GM10847 (cell line): ENCODE data around the gene CRYBA1.

Experiments
- POLR2A ChIP-seq: IDR thresholded peaks from 2 replicates; pipeline ENCODE4 v1.6.1; 2011; ENCODE audit not compliant: insufficient read length; ENCODE audit errors: extremely low read depth

CRYBA1 gene

DNA sequence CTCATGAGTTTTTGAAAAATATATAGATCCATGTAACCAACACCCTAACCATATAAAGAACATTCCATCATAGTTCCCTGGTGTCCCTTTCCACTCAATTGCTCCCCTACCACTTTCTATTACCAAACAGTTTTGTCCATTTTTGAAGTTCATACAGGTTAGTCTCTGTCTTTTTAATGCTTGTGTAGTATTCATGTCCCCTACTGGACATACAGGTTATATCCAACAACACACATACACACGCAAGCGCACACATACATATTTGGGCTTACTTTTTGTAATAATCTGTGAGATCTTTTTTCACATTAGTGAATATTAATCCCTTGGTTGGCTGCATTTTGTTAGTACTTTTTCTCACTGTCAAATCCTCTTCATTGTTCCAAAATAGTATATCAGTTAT is 6.4 kb downstream of the CRYBA1 start:
- TF ChIP-seq POLR2A: no peak

DNA sequence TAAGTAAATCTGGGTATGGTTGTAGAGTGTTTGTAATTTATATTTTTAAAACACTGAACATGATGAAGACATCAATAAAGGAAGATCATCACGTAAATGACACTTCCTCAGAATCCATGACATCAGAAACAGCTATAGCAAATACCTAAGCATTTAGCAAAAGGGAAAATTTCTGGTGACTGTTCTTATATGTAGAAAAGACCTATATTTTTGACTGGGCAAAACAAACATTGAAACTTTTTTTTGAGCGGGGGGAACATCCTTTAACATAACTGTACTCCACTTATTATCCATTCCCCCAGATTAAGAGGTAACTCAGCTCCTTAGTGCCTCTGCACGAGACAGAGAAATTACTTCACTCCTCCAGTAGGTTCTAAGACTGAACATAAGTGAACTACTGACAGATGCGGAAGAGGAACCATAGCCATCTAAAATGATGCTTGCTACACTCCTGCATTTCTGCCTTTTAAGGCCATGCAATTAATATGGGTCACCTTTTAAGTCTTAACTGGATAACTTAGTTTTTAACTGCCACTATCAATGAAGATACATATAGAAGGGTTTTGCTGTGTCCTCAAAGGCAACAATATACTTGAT is 9.4 kb downstream of the CRYBA1 start:
- no peak for TF ChIP-seq POLR2A

DNA sequence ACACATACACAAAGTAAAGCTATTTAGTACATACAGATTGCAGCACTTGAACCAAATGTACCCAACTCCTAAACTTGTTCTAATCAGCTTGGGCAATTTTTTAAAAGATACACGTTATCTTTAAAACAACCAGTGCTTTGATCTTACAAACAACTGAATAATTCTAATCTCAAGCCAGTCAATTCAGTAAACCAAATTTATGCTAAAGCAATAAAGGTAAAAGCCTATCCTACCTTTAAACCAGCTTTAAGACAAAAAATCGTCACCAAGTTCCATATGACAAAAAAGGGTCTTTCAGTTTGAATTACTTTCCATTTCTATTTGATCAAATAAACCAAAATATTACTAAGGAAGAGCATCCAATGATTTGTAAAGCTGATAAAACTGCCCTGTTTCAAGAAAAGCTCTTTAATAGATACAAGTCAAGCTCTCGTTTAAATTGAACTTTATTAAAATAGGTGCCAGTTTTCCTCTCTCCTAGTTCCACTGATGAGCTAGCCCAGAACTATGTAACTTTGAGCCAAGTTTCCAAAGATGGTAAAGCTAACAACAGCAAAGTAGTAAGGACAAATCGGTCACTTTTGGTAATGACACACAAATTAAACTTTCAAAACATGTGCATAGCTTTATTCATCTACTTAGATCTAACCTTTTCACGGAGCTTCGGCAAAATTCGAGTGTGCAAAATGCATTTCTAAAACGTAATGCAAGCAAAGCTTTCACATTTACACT is 10.2 kb downstream of the CRYBA1 start:
- TF ChIP-seq POLR2A: no peak

DNA sequence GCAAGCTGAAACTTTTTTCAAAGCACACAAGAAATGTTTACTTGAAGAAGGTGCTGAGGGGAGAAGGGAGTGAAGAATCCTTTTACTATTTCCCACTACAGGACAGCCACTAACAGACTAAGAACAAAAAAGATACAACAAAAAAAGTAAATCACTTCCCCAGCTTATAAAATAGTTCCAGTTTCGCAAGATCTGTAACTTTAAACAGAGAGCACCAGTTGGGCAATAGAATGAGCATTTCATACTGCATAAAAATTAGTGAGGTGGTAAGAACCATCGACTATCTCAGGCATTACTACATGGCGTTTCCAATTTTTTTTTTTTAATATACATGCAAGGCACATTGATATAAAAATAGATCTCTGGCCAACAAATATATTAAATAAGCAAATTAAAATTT is 11.1 kb downstream of the CRYBA1 start:
- no peak for TF ChIP-seq POLR2A

DNA sequence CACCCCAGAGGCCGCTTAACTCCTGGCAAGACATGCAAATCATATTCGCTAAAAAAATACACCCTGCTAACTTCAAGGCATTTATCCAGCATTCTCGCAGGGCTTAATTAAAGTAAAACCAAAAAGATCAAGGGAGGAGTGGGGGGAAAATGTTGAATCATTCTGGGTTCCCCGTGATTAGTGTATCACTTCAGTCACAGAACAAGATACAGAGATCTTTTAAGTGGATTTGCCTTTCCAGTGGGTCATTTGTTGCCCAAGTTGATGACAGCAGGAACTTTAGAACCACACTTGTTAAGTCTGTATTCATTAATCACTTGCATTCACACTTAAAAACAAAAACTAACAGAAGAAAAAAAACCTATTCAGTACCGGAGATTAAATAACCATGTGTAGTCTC is 17.3 kb downstream of the CRYBA1 start:
- TF ChIP-seq POLR2A: no peak

DNA sequence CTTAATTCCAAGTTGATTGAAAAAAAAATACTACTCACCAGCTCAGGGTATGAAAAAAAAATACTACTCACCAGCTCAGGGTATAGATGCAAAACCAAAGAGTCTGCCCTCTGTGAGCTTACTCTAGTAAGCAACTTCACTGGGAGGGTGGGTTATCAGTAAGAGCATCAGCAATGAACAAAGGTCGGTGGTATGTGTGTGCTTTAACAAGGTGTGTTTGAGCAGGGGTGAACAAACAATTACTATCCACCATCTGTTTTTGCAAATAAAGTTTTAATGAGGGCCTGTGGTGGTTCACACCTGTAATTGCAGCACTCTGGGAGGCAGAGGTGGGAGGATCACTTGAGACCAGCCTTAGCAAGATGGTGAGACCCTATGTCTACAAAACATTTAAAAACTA is 27.3 kb downstream of the CRYBA1 start:
- no peak for TF ChIP-seq POLR2A

DNA sequence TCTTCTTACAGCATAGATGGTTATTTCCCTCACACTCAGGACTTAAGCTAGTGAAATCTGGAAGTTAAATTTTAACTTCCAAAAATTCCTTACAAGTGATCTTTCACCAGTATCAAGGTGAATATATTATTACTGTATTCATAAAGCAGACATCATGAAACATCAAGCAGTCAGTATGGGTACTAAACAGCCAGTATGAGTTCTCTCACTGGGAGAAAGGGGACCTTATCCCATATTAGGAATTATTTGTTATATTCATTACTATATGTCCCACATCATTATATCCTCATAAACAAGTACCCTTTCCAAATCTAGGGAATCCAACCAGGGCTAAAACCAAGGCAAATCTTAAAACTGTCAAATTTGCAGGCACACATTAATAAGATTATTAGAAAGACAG is 32.0 kb downstream of the CRYBA1 start:
- TF ChIP-seq POLR2A: no peak

DNA sequence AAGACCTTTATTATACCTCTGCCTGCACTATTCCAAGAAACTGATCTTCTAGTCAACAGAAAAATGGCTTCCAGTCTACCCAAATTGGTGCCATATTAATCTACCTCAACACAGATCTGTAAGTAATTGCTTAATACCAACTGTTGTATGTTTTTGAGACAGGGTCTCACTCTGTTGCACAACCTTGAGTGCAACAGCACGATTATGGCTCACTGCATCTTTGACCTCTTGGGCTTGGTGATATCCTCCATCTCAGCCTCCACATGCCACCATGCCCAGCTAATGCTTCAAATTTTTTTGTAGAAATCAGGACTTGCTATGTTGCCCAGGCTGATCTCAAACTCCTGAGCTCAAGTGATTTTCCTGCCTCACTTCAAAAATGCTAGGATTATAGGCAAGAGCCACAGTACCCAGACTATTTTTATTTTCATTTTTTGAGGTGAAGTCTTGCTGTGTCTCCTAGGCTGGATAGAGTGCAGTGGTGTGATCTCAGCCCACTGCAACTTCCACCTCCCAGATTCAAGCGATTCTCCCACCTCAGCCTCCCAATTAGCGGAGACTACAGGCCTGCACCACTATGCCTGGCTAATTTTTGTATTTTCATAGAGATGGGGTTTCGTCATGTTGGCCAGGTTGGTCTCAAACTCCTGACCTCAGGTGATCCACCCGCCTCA is 32.9 kb downstream of the CRYBA1 start:
- no peak for TF ChIP-seq POLR2A

DNA sequence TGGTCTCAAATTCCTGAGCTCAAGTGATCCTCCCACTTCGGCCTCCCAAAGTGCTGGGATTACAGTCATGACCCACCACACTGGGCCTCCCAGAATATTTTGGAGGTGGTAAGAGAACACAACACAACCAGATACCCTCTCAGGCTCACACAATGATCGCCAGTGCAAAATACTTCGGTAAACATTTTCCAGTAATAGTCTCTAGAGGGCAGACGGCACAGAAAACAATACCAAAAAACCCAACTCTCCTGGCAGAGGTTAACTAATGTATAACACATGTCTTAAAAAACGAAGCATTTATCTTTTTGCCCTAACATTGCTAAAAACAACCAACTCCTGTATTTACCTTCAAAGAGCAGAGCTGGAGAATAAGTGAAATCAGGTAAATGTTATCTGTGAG is 36.8 kb downstream of the CRYBA1 start:
- no peak for TF ChIP-seq POLR2A

DNA sequence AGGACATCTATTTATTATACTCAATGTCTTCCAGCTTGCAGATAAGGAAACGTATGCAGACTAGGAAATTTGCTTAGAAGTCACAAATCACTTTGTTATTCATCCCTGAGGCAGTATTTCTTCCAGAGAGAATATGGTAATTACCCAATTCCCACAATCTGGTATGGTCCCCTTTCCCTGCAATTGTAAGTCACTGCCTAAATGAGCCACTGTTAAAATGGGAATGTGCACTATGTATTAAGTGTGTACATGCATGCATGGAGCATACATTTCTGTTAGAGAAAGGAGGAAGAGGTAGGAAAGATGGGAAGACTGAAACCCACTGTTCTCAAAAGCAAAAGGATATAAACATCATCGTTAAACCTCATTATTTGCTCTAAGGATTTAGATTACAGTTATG is 37.3 kb downstream of the CRYBA1 start:
- no peak for TF ChIP-seq POLR2A

DNA sequence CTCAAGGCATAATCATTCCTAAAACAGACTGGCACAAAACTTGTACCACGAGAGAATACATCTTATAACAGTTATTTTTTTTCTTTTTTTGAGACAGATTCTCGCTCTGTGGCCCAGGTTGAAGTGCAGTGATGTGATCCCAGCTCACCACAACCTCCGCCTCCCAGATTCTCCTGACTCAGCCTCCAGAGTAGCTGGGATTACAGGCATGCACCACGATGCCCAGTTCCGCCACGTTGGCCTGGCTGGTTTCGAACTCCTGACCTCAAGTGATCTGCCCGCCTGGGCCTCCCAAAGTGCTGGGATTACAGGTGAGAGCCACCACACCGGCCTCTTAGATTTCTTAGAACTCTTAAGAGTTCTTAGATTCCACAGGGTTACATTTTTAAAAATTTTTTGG is 43.2 kb downstream of the CRYBA1 start:
- TF ChIP-seq POLR2A: no peak

DNA sequence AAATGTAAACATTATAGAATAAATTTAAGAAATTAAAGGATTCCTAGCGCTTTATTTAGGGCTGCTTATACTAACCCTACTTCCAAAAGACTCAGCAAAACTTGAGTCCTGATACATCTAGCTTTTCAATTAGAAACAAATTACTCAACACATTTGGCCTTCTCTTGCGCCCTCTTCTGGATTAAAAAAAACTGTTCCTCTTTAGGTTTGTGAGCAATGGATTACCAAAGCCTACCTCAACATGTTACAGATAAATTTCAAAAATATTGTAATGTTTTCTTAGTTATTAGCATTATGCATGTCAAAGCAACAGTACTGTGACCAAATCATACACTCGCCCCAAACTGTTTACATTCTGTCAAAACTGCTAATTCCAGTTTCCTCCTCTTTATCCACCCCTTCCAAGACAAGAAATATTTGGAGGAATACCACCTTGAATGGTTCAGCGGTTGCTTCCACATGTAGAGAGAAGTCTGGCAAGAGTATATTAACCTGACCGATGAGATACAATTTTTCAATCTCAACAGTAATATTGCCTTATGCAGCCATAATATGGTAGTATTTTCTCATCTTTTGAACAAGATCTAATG is 44.6 kb downstream of the CRYBA1 start:
- no peak for TF ChIP-seq POLR2A

DNA sequence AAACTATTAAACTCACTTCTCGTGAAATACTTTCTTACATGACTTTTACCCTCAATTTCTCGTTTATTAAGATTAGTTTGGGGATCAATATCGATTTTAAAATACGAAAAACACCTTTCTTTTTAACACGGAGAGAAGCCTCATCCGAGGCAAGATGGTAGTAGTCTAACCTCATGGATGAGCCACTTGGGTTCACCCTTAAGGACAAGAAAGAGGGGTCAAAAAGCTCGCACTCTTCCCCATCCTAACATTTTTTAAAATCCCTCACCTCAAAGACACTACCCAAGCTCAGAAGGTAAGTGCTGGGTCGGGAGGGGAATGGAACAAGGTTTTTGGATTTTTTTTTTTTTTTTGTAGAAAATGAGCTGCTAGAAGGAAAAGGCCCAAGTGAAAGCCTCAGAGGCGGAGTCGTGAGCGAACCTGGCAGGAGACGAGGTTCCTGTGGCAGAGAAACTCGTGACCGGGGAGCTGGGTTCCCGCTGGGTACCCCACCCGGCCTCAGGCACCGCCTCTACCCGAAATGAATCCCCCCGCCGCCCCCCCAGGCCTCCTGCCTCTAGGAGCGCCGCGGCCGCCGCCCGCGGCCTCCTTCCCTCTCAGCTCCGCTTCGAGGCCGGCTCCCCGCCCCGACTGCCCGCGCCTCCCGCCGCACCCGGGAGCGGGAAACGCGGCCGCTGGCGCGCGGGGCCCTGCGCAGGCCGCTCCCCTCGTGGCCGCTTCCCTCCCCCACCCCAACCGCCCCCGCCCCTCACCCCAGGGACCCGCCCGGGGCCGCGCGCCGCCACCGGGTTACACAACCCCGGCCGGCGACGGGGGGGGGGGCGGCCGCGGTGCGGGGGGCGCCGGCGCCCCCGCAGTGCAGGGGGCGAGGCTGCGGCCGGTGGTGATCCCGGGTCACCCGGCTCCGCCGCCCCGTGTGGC is 45.7 kb downstream of the CRYBA1 start:
- no peak for TF ChIP-seq POLR2A

DNA sequence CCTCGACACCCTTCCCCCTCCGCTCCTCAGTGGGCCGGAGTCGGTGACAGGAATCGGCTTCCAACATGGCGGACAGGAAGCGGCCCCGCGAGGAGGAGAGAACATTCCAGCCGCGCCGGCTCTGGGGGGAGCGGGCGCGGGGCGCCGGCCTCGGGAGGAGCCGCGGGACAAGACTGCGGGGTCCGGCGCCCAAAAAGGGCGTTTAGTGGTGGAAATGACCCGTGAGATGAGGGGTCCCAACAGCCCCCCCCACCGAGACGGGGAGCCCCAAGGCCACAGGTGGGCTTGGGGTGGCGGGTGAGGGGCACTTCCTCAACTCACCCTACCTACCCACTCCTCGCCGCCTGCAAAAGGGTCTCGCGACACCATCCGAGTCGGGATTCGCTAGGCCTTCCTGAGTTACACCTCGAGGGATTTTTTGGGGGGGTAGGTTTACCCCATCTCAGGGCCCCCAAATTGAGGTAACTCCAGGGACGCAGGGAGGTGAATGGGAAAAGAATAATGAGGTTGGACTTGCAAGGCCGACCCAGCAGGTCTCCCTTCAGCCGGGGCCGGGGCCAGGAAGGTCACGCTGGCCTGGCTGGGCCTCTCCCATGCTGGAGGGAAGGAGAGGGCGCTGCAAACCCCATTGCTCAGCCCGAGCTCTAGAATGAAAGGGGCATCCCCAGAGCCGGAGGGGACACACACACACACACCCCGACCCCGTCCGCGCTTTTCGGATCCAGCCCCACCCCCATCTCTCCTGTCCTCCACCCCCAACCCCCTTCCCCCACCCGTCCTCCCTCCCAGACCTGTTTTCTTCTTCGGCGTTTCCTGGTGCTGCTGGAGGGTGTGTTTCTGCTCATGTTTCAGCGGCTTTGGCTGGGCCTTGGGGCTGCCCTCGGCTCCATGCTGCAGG is 46.6 kb downstream of the CRYBA1 start:
- TF ChIP-seq POLR2A: no peak

DNA sequence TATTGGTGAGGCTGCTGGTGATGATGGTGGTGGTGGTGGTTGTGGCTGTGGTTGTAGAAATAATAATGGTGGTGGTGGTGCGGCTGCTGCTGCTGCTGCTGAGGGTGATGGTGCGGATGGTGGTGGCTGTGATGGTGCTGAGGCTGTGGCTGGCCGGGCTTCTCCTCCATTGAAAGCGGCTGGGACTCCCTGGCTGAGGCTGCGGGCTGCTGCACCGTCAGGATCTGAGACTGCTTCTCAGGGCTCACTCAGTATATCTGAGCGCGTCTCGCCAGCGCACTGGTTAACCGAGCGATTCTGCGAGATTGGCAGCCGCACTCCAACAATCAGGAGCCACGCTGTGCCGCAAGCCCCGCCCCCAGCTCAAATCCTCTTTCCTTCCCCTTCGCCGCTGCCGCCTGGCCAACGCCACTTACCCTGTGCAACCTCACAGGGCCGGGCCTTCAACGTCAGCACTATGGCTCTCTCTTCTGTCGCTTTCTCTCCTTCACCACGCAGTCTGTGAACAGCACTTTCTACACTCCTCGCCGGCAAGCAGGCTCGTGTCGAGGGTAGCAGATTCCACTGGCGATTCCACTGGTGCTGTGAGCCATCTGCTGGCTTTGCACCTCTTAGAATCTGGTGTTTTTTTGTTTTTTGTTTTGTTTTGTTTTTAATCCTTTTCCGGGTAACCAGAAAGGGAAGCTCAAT is 47.4 kb downstream of the CRYBA1 start, which contains the start of gene NUFIP2:
Gene NUFIP2 (minus strand): TSS at position 259 of the 690 bp plus-strand sequence. CDS start 89 bp downstream, at position 170.
- peak; percentile 99 for TF ChIP-seq POLR2A
